GM21515 (cell line): ENCODE measurements around the gene CNPY2.
"Not testable (repeated sequence)": the region's sequence is repeated elsewhere in the genome, so short reads cannot be mapped to it uniquely, and the experiment has no call there.

Experiments
- ATAC-seq: cut with Tn5 transposase; IDR thresholded peaks from one replicate; pipeline ENCODE4 v1.9.1; 2021; ENCODE audit not compliant: unreplicated experiment

The CNPY2 gene

GRCh38 chr12:56333679-56334489 lies 18.1 kb upstream of the CNPY2 start, which contains the start of gene PAN2:
TSS of gene PAN2 (minus strand) at chr12:56334000. CDS start at chr12:56333094, 906 bp downstream.
- ATAC-seq, result peak; percentile 90

GRCh38 chr12:56333197-56333678 lies 17.4 kb upstream of the CNPY2 start:
- ATAC-seq, result peak; percentile 2

- ATAC-seq, result no peak
Observed at GRCh38 chr12:56332512-56333196, 16.9 kb upstream of the CNPY2 start.

GRCh38 chr12:56330936-56331490 lies 15.2 kb upstream of the CNPY2 start:
- no peak for ATAC-seq

GRCh38 chr12:56326533-56326932 lies 10.7 kb upstream of the CNPY2 start:
- no peak for ATAC-seq

GRCh38 chr12:56326126-56326525 lies 10.3 kb upstream of the CNPY2 start:
- no peak for ATAC-seq

- no peak for ATAC-seq
Observed at GRCh38 chr12:56324206-56324605, 8.4 kb upstream of the CNPY2 start.

- ATAC-seq, result not testable (repeated sequence)
Observed at GRCh38 chr12:56321610-56322009, 5.8 kb upstream of the CNPY2 start.

DNA sequence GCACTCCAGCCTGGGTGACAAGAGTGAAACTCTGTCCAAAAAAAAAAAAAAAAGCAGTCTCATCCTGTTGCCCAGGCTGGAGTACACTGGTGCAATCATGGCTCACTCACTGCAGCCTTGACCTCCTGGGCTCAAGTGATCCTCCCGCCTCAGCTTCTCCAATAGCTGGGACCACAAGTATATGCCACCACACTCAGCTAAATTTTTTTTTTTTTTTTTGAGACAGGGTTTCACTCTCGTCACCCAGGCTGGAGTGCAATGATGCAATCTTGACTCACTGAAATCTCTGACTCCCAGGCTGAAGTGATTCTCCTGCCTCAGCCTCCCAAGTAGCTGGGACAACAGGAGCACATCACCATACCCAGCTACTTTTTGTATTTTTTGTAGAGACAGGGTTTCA lies 5.2 kb upstream of the CNPY2 start:
- ATAC-seq, result no peak

DNA sequence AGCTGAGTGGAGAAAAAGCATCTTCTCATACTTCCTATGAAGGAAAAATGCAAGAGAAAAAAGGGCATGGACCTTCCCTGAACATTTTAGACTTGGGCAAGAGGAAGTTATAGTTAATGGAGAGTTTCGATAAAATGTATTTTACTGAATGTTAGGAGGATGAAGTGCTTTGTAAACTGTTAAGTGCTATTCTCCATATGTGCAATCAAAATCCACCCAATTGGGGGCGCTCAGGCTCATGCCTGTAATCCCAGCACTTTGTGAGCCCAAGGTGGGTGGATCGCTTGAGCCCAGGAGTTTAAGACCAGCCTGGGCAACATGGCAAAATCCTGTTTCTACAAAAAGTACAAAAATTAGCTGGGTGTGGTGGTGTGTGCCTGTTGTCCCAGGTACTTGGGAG lies 1.9 kb upstream of the CNPY2 start:
- ATAC-seq, result no peak

DNA sequence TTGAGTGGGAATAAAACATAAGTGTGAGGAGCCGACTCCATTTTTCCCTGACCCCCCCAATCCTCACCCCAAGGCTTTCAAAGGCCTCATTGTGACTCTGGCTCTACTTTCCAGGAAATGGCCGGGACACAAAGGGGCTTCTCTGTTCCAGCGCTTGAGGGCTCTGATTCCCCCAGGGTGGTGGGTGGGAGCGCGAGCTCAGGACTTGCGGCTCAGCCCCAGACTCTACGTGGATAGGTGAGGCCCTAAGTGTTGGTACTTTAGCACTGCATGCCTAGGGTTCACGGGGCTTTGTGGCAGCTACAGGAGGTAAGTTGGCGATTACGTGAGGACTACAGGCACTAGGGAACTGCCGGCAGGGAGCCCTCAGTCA lies 553 bp downstream of the CNPY2 start:
- no peak for ATAC-seq

GRCh38 chr12:56311003-56311402 lies 4.8 kb downstream of the CNPY2 start:
- no peak for ATAC-seq

DNA sequence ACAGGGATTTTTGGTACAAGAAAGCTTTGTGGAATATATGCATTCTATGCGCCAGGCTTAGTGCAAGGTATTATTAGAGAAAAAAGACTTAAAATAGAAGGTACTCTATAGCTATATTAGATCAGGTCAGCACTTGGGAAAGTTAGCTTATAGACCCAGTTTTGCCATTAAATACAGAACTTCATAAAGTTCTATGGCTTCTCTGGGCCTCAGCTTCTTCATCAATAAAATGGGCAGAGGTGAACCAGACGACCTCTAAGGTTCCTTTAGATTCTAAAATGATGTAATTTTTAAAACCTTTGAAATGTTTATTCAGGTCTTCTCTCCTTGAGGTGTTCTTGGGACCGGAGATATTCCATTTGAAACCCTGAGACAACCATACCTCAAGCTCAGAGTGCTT lies 7.1 kb downstream of the CNPY2 start:
- no peak for ATAC-seq

GRCh38 chr12:56307221-56307965 lies 8.4 kb downstream of the CNPY2 start:
- no peak for ATAC-seq

DNA sequence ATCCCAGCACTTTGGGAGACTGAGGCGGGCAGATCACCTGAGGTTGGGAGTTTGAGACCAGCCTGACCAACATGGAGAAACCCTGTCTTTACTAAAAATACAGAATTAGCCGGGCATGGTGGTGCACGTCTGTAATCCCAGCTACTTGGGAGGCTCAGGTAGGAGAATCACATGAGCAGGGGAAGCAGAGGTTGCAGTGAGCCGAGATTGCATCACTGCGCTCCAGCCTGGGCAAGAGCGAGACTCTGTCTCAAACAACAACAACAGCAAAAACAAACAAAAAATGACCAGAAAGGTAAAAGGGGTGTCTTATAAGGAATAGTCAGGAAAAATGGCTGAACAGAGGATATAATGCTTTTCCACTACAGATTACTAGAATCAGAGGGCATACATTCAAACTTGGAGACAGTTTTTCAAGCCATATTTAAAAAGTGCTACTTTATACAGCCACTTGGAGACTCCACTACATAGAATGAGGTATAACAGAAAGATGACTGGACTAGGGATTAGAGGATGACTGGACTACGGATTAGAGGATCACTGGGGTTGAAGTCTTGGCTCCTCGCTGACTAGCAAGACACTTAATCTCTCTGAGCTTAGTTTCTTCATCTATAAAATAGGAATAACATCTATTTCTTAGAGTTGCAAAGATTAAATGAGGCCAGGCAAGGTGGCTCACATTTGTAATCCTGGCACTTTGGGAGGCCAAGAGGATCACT lies 10.8 kb downstream of the CNPY2 start:
- ATAC-seq, result no peak

GRCh38 chr12:56304276-56304675 lies 11.5 kb downstream of the CNPY2 start:
- no peak for ATAC-seq

GRCh38 chr12:56300644-56301464 lies 14.9 kb downstream of the CNPY2 start:
- no peak for ATAC-seq

DNA sequence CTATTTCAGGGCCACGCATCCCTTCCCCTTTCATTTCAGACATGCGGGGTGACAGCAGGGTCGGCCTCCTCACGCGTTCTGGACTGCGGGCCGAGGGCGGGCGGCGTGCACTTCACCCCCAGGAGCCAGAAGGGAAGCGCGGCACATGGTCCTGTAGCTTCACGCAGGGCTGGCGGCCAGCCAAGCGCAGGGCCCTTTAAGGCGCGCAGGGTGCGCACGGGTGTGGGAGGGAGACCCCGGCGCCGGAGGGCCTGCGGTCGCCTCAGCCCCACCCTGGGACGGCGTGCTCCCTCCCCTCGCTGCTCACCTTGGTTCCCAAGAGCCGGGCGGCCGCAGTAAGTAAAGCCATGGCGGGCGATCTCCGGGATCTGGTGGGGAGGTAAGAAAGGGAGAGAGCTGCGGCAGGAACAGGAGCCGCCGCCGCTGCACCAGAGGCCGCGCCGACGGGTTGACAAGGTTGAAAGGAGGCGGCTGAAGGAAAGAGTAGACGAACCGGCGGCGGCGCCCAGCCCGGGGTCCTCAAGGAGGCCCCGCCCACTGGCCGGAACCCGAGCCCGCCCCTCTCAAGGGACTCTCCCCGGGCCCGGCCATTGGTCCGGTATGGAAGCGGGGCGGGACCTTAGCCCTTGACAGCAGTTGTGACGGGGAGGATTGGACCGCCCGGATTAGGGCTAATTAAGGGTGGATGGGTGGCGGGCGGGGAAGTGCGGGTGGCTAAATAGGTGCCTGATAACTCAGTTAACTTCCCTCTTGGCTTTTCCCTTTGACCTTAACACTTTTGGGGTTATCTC lies 15.7 kb downstream of the CNPY2 start, which contains the start of gene CS:
CS (minus strand) TSS at position 478 of the 791 bp plus-strand sequence; CDS start at position 349, 129 bp downstream.
- peak; percentile 88 for ATAC-seq
